ENCODE measurements around the gene SNPH. TPM values are rescaled to one million over a fixed set of nuclear protein-coding genes. Genes with fewer than 3 reads are reported as not detected.

Gene SNPH
- total and polyA plus RNA-seq, 2 of the 8 experiments (the other 6 are each of a cell fraction or from before 2014, with no cell fraction given): 0.98 to 4.9 TPM

DNA sequence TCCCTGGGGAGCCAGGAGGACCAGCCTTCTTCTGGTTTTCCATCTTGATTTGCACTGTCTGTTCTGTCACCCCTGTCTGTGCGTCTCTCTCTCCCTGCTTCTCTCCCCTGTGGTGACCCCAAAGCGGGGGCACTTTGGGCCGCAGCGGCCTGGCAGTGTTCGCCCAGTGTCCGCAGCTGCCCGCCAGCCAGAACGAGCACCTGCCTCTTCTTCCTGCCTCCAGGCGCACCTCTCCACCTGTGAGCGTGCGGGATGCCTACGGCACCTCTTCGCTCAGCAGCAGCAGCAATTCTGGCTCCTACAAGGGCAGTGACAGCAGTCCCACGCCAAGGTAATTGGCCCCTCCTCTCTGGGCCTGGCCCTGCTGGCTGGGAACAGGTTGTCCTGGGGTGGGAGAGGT, 30.8 kb downstream of the SNPH start:
- Histone ChIP-seq H2BK12ac (ENCODE audit: low read depth, low read length) (no peak overlapping the region), H3K18ac (ENCODE audit: extremely low read depth, low read length) (no peak overlapping the region), H2AK5ac (ENCODE audit: low read depth, low read length) (no peak overlapping the region), H2BK15ac (ENCODE audit: low read length) (no peak overlapping the region), H2BK5ac (ENCODE audit: low read depth, low read length) (no peak overlapping the region), H3K79me2 (ENCODE audit: control insufficient read depth in 1 of 2, insufficient read depth in 2 of 2, low read length in 2 of 2) (no peaks in the 10 kb centered on the region), H3K4me2 (ENCODE audit: insufficient read depth in 1 of 2, low read depth in 2 of 2, low read length in 2 of 2) (no peak overlapping the region), H4K91ac (replicated peaks; ENCODE audit: insufficient read length, low read length) (no peak overlapping the region), H3K79me1 (ENCODE audit: low read depth, low read length) (no peaks in the 10 kb centered on the region), H3K27me3 (replicated peaks in 1 of 4; ENCODE audit: control insufficient read depth in 3 of 4, extremely low read depth in 1 of 4, insufficient read depth in 3 of 4, low read length in 3 of 4) (no peaks in the 10 kb centered on the region; a peak in 2 of 7 replicates), H3K9me3 (ENCODE audit: insufficient read depth in 2 of 2, low read depth in 1 of 2, low read length in 1 of 2) (no peaks in the 10 kb centered on the region), H2BK20ac (ENCODE audit: low read length) (no peak overlapping the region), H3K4ac (replicated peaks; ENCODE audit: insufficient read length, low read depth, low read length) (no peak overlapping the region), H3K9ac (replicated peaks in 1 of 4; ENCODE audit: extremely low read depth in 1 of 4, low read depth in 3 of 4, low read length in 3 of 4) (no peak overlapping the region), H3K56ac (replicated peaks; ENCODE audit: insufficient read length, low read depth, low read length) (no peak overlapping the region), H4K5ac (ENCODE audit: insufficient read length, low read depth, low read length) (no peak overlapping the region), H4K20me1 (replicated peaks in 1 of 2; ENCODE audit: control insufficient read depth in 1 of 2, insufficient read depth in 2 of 2, low read length in 2 of 2) (peaks cover 0 to 2% of the 10 kb centered on the region in 2 experiments), H3K4me1 (replicated peaks in 1 of 4; ENCODE audit: control insufficient read depth in 3 of 4, insufficient read depth in 4 of 4, low read length in 3 of 4) (peaks cover 0 to 10% (median 4%) of the 10 kb centered on the region in 4 experiments; a peak in 6 of 7 replicates), H3K14ac (ENCODE audit: insufficient read length) (no peak overlapping the region), H3K27ac (ENCODE audit: low read depth, low read length) (no peak overlapping the region), H3K4me3 (ENCODE audit: extremely low read depth in 1 of 4, insufficient read depth in 2 of 4, low read depth in 3 of 4, low read length in 4 of 4) (no peak overlapping the region), H3K36me3 (ENCODE audit: control insufficient read depth in 2 of 4, insufficient read depth in 4 of 4, low read length in 3 of 4) (no peaks in the 10 kb centered on the region), H3K23ac (ENCODE audit: insufficient read length) (no peak overlapping the region), H4K8ac (ENCODE audit: extremely low read depth, insufficient read depth, low read length) (no peak overlapping the region), H2BK120ac (replicated peaks; ENCODE audit: low read depth, low read length) (no peak overlapping the region), H3K23me2 (ENCODE audit: low read depth, low read length) (no peaks in the 10 kb centered on the region), H2AFZ (ENCODE audit: low read length) (no peak overlapping the region)
- no peak for DNase-seq (ENCODE audit: low read depth in 1 of 2, low spot score in 2 of 2)
- WGBS, 2 experiments (ENCODE audit: extremely low coverage in 1 of 2, insufficient coverage in 1 of 2, insufficient read length in 1 of 2, insufficient replicate concordance in 2 of 2, low coverage in 1 of 2, low lambda C conversion rate in 2 of 2, missing lambda C conversion rate in 1 of 2): 88% methylated on average over 14 of the region's 14 CpGs; no CpG with 5 or more reads in 1 of the 2 experiments
- ChIA-PET POLR2A (ENCODE audit: partially characterized antibody) (no interaction called here), CTCF (ENCODE audit: partially characterized antibody) (interaction anchor here (0.6 to 1.7 kb wide), 5 partner anchors 16 to 206 kb away, joined by 3 to 7 read pairs (median 3); partner anchors contain the start of gene SNPH)
- TF ChIP-seq BACH1 (IDR thresholded peaks at IDR 0.05; ENCODE audit: low read length): no peak
- TF ChIP-seq, protein P1, sequence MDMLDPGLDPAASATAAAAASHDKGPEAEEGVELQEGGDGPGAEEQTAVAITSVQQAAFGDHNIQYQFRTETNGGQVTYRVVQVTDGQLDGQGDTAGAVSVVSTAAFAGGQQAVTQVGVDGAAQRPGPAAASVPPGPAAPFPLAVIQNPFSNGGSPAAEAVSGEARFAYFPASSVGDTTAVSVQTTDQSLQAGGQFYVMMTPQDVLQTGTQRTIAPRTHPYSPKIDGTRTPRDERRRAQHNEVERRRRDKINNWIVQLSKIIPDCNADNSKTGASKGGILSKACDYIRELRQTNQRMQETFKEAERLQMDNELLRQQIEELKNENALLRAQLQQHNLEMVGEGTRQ (IDR thresholded peaks at IDR 0.05; ENCODE audit: low read length): no peak
- TF ChIP-seq, protein P2, sequence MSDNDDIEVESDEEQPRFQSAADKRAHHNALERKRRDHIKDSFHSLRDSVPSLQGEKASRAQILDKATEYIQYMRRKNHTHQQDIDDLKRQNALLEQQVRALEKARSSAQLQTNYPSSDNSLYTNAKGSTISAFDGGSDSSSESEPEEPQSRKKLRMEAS (IDR thresholded peaks at IDR 0.05): no peak
- no peak for TF ChIP-seq HDAC2 (IDR thresholded peaks at IDR 0.05; ENCODE audit: borderline replicate concordance in 1 of 2, low read depth in 2 of 2, low read length in 2 of 2)
- FAIRE-seq: no peak

All from H1 (cell line).